ENCODE results near the gene MAGI1.

The MAGI1 gene

GRCh38 chr3:65508750-65509422 lies 529.8 kb downstream of the MAGI1 start:
- no peak for TF ChIP-seq CTCF (conservative IDR thresholded peaks at IDR 0.05; ENCODE audit: low read depth, low read length)
- no peak overlapping the region for H3K4me3 ChIP-seq (ENCODE audit: low read length)
- no peak for DNase-seq (ENCODE audit: low read depth)

GRCh38 chr3:65507437-65507836 lies 531.3 kb downstream of the MAGI1 start:
- no peak for TF ChIP-seq CTCF (conservative IDR thresholded peaks at IDR 0.05; ENCODE audit: low read depth, low read length)
- no peak for DNase-seq (ENCODE audit: low read depth)
- H3K4me3 ChIP-seq (ENCODE audit: low read length), result no peak overlapping the region

- TF ChIP-seq CTCF (conservative IDR thresholded peaks at IDR 0.05; ENCODE audit: low read depth, low read length), result no peak
- no peak overlapping the region for H3K4me3 ChIP-seq (ENCODE audit: low read length)
- DNase-seq (ENCODE audit: low read depth), result no peak
These were observed 534.9 kb downstream of the MAGI1 start for GRCh38 chr3:65503776-65504175.

GRCh38 chr3:65502526-65502925 lies 536.2 kb downstream of the MAGI1 start:
- H3K4me3 ChIP-seq (ENCODE audit: low read length), result no peak overlapping the region
- DNase-seq (ENCODE audit: low read depth), result no peak
- no peak for TF ChIP-seq CTCF (conservative IDR thresholded peaks at IDR 0.05; ENCODE audit: low read depth, low read length)

- DNase-seq (ENCODE audit: low read depth), result no peak
- TF ChIP-seq CTCF (conservative IDR thresholded peaks at IDR 0.05; ENCODE audit: low read depth, low read length), result no peak
These were observed 538.1 kb downstream of the MAGI1 start for GRCh38 chr3:65500398-65501306.

GRCh38 chr3:65497846-65498245 lies 540.9 kb downstream of the MAGI1 start:
- H3K4me3 ChIP-seq (ENCODE audit: low read length), result no peak overlapping the region
- TF ChIP-seq CTCF (conservative IDR thresholded peaks at IDR 0.05; ENCODE audit: low read depth, low read length), result no peak

More at GRCh38 chr3:65500398-65501306, 538.1 kb downstream of the MAGI1 start:
- H3K4me3 ChIP-seq (ENCODE audit: low read length), result no peak overlapping the region

More at GRCh38 chr3:65497846-65498245, 540.9 kb downstream of the MAGI1 start:
- DNase-seq (ENCODE audit: low read depth), result no peak
